ENCODE results near the gene BABAM2. TPM values are rescaled to one million over a fixed set of nuclear protein-coding genes. Genes with fewer than 3 reads are reported as not detected.

The BABAM2 gene
- total and polyA plus RNA-seq, 4 donors = 9.9 to 17.0 (median 13.9) TPM

DNA sequence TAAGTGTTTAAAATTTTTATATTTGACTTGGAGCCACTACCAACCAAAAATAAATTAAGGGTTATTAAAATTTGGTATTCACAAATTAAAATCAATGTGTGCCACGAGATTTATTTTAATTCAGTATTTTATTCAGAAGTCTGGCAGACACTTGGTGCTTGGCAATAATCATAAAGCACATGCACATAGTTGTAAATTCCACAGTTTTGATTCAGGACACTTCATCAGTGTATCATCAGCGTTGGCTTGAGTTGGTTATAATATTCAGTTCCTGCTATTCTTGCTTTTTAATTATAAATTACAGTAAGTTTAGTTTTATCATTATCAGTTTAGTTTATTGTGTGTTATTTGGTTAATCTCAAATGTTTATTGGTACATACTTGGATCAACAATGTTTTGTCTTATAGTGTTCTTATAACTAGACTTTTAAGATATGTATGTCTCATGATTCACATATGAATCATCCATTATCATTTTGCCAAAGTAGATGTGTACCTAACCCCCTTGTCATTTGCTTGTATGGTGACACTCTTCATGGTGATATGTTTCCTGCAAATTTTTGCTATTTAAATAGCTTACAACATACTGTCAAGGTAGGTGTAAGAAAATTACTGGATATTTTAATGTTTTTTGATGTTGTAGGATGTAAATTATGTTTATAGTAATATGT lies 237.9 kb downstream of the BABAM2 start:
- H3K27ac ChIP-seq (ENCODE audit: low read depth in 1 of 2, low read length in 2 of 2) = no peak overlapping the region
- no peak overlapping the region for H3K4me3 ChIP-seq (ENCODE audit: low read depth in 1 of 3, low read length in 3 of 3)
- H3K36me3 ChIP-seq (ENCODE audit: control insufficient read depth in 4 of 4, insufficient read depth in 3 of 4, low read depth in 1 of 4, low read length in 3 of 4) = peaks cover 0 to 2% (median 0%) of the 10 kb centered on the region in 4 donors
- no peaks in the 10 kb centered on the region for H3K27me3 ChIP-seq (ENCODE audit: control insufficient read depth in 4 of 4, insufficient read depth in 4 of 4, low read length in 3 of 4)
- no peaks in the 10 kb centered on the region for H3K9me3 ChIP-seq (ENCODE audit: control insufficient read depth in 4 of 4, low read length in 3 of 4)
- no peak overlapping the region for H3K9ac ChIP-seq (ENCODE audit: low read depth in 1 of 2, low read length in 2 of 2)
- TF ChIP-seq FOXA1 (IDR thresholded peaks at IDR 0.05) (no peak), FOXA2 (IDR thresholded peaks at IDR 0.05) (no peak), RAD21 (IDR thresholded peaks at IDR 0.05) (no peak), YY1 (IDR thresholded peaks at IDR 0.05) (no peak), RXRA (IDR thresholded peaks at IDR 0.05) (no peak), ATF3 (IDR thresholded peaks at IDR 0.05) (no peak), REST (IDR thresholded peaks at IDR 0.05) (no peak), SP1 (IDR thresholded peaks at IDR 0.05) (no peak), HNF4G (IDR thresholded peaks at IDR 0.05) (no peak), EGR1 (IDR thresholded peaks at IDR 0.05; ENCODE audit: low read depth in 2 of 2) (no peak), JUND (IDR thresholded peaks at IDR 0.05) (no peak)
- no peak for DNase-seq (ENCODE audit: low spot score)
- H3K4me1 ChIP-seq (ENCODE audit: control insufficient read depth in 4 of 4, insufficient read depth in 4 of 4, low read length in 3 of 4) = peaks cover 0 to under 1% (median 0%) of the 10 kb centered on the region in 4 donors
- 90% methylated on average over 2 of the region's 2 CpGs for WGBS

- Histone ChIP-seq H3K4me1 (ENCODE audit: control insufficient read depth in 4 of 4, insufficient read depth in 4 of 4, low read length in 3 of 4) (peaks cover 0 to 10% (median 7%) of the 10 kb centered on the region in 4 donors), H3K27me3 (ENCODE audit: control insufficient read depth in 4 of 4, insufficient read depth in 4 of 4, low read length in 3 of 4) (no peaks in the 10 kb centered on the region), H3K9ac (ENCODE audit: low read depth in 1 of 2, low read length in 2 of 2) (no peak overlapping the region), H3K27ac (ENCODE audit: low read depth in 1 of 2, low read length in 2 of 2) (no peak overlapping the region), H3K36me3 (ENCODE audit: control insufficient read depth in 4 of 4, insufficient read depth in 3 of 4, low read depth in 1 of 4, low read length in 3 of 4) (peaks cover 0 to 2% (median 0%) of the 10 kb centered on the region in 4 donors), H3K4me3 (ENCODE audit: low read depth in 1 of 3, low read length in 3 of 3) (no peak overlapping the region), H3K9me3 (ENCODE audit: control insufficient read depth in 4 of 4, low read length in 3 of 4) (no peaks in the 10 kb centered on the region)
- 84% methylated on average over 4 of the region's 4 CpGs for WGBS
- DNase-seq (ENCODE audit: low spot score) = no peak
- TF ChIP-seq FOXA1 (IDR thresholded peaks at IDR 0.05) (no peak), EGR1 (IDR thresholded peaks at IDR 0.05; ENCODE audit: low read depth in 2 of 2) (no peak), HNF4G (IDR thresholded peaks at IDR 0.05) (no peak), RXRA (IDR thresholded peaks at IDR 0.05) (no peak), CTCF (IDR thresholded peaks at IDR 0.05; ENCODE audit: low read depth, low read length, missing input control) (no peak), NR2F2 (IDR thresholded peaks at IDR 0.05) (no peak), SP1 (IDR thresholded peaks at IDR 0.05) (no peak), GABPA (IDR thresholded peaks at IDR 0.05 in 1 of 2, conservative IDR thresholded peaks at IDR 0.05 in 1 of 2) (no peak), MAX (IDR thresholded peaks at IDR 0.05) (no peak)
Measured at GRCh38 chr2:28129955-28130695, 239.6 kb downstream of the BABAM2 start.

Measured in liver (tissue), 9 donors.